IMR-90 (cell line): ENCODE measurements around the gene SRPK2. TPM values are rescaled to one million over a fixed set of nuclear protein-coding genes. Genes with fewer than 3 reads are reported as not detected.

Experiments
- ATAC-seq: fragments of 200-7000 bp; cut with Tn5 transposase; 2 replicates; pipeline ENCODE4 v1.9.1; 2020; ENCODE audit warnings: low read depth, mild to moderate bottlenecking, moderate library complexity
- BruUV-seq: library from RNA; stranded (reverse); fragments of 400-500 nt; replicated peaks from 2 replicates; lab custom pipeline; 2021; lab: Mats Ljungman, UMichigan
- CTCF ChIA-PET: fragments of 300-600 bp; formaldehyde crosslinking; extraction: SDS; loops from one replicate; lab custom pipeline; 2021; ENCODE audit warnings: antibody characterized with exemption; lab: Yijun Ruan, JAX
- POLR2A ChIA-PET: fragments of 300-600 bp; sonication (Branson Sonifier 250); formaldehyde crosslinking; loops from one replicate; lab custom pipeline; 2022; ENCODE audit warnings: antibody characterized with exemption; ENCODE audit not compliant: unreplicated experiment; lab: Charles Lee
- DNase-seq: peaks from one replicate; pipeline ENCODE4 v3.0.0; 2013
- H2AFZ ChIP-seq: replicated peaks from 2 replicates; pipeline ENCODE3; 2013; ENCODE audit warnings: low read length, mild to moderate bottlenecking; ENCODE audit not compliant: poor library complexity
- H2AK5ac ChIP-seq: 2 replicates; pipeline ENCODE4 v1.6.1; 2013; ENCODE audit warnings: low read depth, low read length, inconsistent platforms
- H2AK9ac ChIP-seq: replicated peaks from 2 replicates; pipeline ENCODE3; 2013; ENCODE audit warnings: mild to moderate bottlenecking, low read depth, low read length, moderate library complexity; ENCODE audit not compliant: poor library complexity
- H2BK120ac ChIP-seq: 2 replicates; pipeline ENCODE4 v1.6.1; 2013; ENCODE audit warnings: low read depth, low read length, inconsistent platforms
- H2BK15ac ChIP-seq: 3 replicates; pipeline ENCODE4 v1.6.1; 2013; ENCODE audit warnings: low read depth, low read length, inconsistent platforms
- H2BK20ac ChIP-seq: 2 replicates; pipeline ENCODE4 v1.6.1; 2013; ENCODE audit warnings: low read depth, mild to moderate bottlenecking, inconsistent platforms, low read length, moderate library complexity
- H2BK5ac ChIP-seq: 2 replicates; pipeline ENCODE4 v1.6.1; 2013; ENCODE audit warnings: mild to moderate bottlenecking, low read depth, low read length, inconsistent platforms; ENCODE audit not compliant: poor library complexity, severe bottlenecking
- H3K14ac ChIP-seq: replicated peaks from 2 replicates; pipeline ENCODE4 v1.6.1; 2013; ENCODE audit warnings: low read depth, low read length, inconsistent platforms
- H3K18ac ChIP-seq: 2 replicates; pipeline ENCODE4 v1.6.1; 2013; ENCODE audit warnings: low read depth, low read length, control low read depth
- H3K23ac ChIP-seq: 2 replicates; pipeline ENCODE4 v1.6.1; 2013; ENCODE audit warnings: low read depth, low read length, inconsistent platforms
- H3K27ac ChIP-seq: 2 replicates; pipeline ENCODE4 v1.5.1; 2013; ENCODE audit warnings: mild to moderate bottlenecking, control low read depth, low read length; ENCODE audit not compliant: insufficient read depth
- H3K27me3 ChIP-seq: 2 replicates; pipeline ENCODE4 v1.6.1; 2013; ENCODE audit warnings: low read length; ENCODE audit not compliant: control insufficient read depth, insufficient read depth
- H3K36me3 ChIP-seq: 2 replicates; pipeline ENCODE4 v1.6.1; 2013; ENCODE audit warnings: low read length, mixed read lengths; ENCODE audit not compliant: control insufficient read depth, insufficient read depth
- H3K4ac ChIP-seq: 2 replicates; pipeline ENCODE4 v1.6.1; 2013; ENCODE audit warnings: low read depth, low read length, inconsistent platforms
- H3K4me1 ChIP-seq: 2 replicates; pipeline ENCODE4 v1.6.1; 2013; ENCODE audit warnings: low read length, mixed read lengths; ENCODE audit not compliant: control insufficient read depth, insufficient read depth
- H3K4me2 ChIP-seq: 2 replicates; pipeline ENCODE4 v1.6.1; 2013; ENCODE audit warnings: low read depth, mild to moderate bottlenecking, control low read depth, low read length, moderate library complexity
- H3K4me3 ChIP-seq: 2 replicates; pipeline ENCODE4 v1.5.1; 2013; ENCODE audit warnings: low read depth, mild to moderate bottlenecking, control low read depth, low read length, moderate library complexity; ENCODE audit not compliant: insufficient read depth
- H3K56ac ChIP-seq: 2 replicates; pipeline ENCODE4 v1.6.1; 2013; ENCODE audit warnings: low read length, inconsistent platforms; ENCODE audit not compliant: insufficient read depth; ENCODE audit errors: extremely low read depth
- H3K79me1 ChIP-seq, 2 experiments: 2 replicates each; pipeline ENCODE4 v1.6.1; 2013; ENCODE audit warnings: low read length in 2 of 2, inconsistent platforms in 1 of 2, low read depth in 1 of 2
- H3K9ac ChIP-seq: 2 replicates; pipeline ENCODE4 v1.6.1; 2013; ENCODE audit warnings: low read depth, low read length, control low read depth
- H3K9me1 ChIP-seq: 2 replicates; pipeline ENCODE4 v1.6.1; 2013; ENCODE audit warnings: low read length, inconsistent platforms; ENCODE audit not compliant: insufficient read depth
- H3K9me3 ChIP-seq: 2 replicates; pipeline ENCODE4 v1.6.1; 2013; ENCODE audit warnings: low read length; ENCODE audit not compliant: control insufficient read depth, insufficient read depth
- H4K20me1 ChIP-seq: 2 replicates; pipeline ENCODE4 v1.6.1; 2013; ENCODE audit warnings: low read length, inconsistent platforms; ENCODE audit not compliant: insufficient read depth
- H4K5ac ChIP-seq: 2 replicates; pipeline ENCODE4 v1.6.1; 2013; ENCODE audit warnings: mild to moderate bottlenecking, low read depth, low read length, control low read depth
- H4K8ac ChIP-seq, 2 experiments: 2 replicates each; pipeline ENCODE4 v1.6.1; 2013; ENCODE audit warnings: low read depth in 2 of 2, low read length in 2 of 2, control low read depth in 1 of 2, inconsistent platforms in 1 of 2
- H4K91ac ChIP-seq: 2 replicates; pipeline ENCODE4 v1.6.1; 2013; ENCODE audit warnings: low read depth, low read length, inconsistent platforms; ENCODE audit not compliant: insufficient read depth
- BHLHE40 ChIP-seq: fragments of 150-350 bp; IDR thresholded peaks from 2 replicates; pipeline ENCODE4 v1.6.1; 2016; ENCODE audit warnings: mild to moderate bottlenecking, low read depth, low read length
- CEBPB ChIP-seq: IDR thresholded peaks from 2 replicates; pipeline ENCODE4 v1.6.1; 2012; ENCODE audit warnings: low read depth, low read length, improper control_type of control experiment
- CHD1 ChIP-seq: IDR thresholded peaks from 2 replicates; pipeline ENCODE4 v1.6.1; 2012; ENCODE audit warnings: low read depth, low read length, improper control_type of control experiment
- FOS ChIP-seq: fragments of 150-350 bp; IDR thresholded peaks from 2 replicates; pipeline ENCODE4 v1.6.1; 2016; ENCODE audit warnings: low read depth, low read length
- MAFK ChIP-seq: IDR thresholded peaks from 2 replicates; pipeline ENCODE4 v1.6.1; 2012; ENCODE audit warnings: low read depth, low read length, improper control_type of control experiment
- MAZ ChIP-seq: IDR thresholded peaks from 2 replicates; pipeline ENCODE4 v1.6.1; 2012; ENCODE audit warnings: low read depth, mild to moderate bottlenecking, low read length, improper control_type of control experiment, moderate library complexity, borderline replicate concordance
- MXI1 ChIP-seq: IDR thresholded peaks from 2 replicates; pipeline ENCODE4 v1.6.1; 2012; ENCODE audit warnings: low read depth, mild to moderate bottlenecking, low read length, moderate library complexity, borderline replicate concordance
- NFE2L2 ChIP-seq: fragments of 150-350 bp; IDR thresholded peaks from 2 replicates; pipeline ENCODE4 v1.6.1; 2016; ENCODE audit warnings: low read depth, mild to moderate bottlenecking, low read length
- POLR2A ChIP-seq: IDR thresholded peaks from 2 replicates; pipeline ENCODE4 v1.6.1; 2012; ENCODE audit warnings: mild to moderate bottlenecking, low read depth, low read length
- RAD21 ChIP-seq: IDR thresholded peaks from 2 replicates; pipeline ENCODE4 v1.6.1; 2012; ENCODE audit warnings: low read length, improper control_type of control experiment
- RCOR1 ChIP-seq: IDR thresholded peaks from 2 replicates; pipeline ENCODE4 v1.6.1; 2012; ENCODE audit warnings: mild to moderate bottlenecking, low read length, improper control_type of control experiment; ENCODE audit not compliant: insufficient replicate concordance
- RFX5 ChIP-seq: IDR thresholded peaks from 2 replicates; pipeline ENCODE4 v1.8.0; 2012; ENCODE audit warnings: low read depth, mild to moderate bottlenecking, low read length, moderate library complexity
- SMC3 ChIP-seq: fragments of 150-350 bp; IDR thresholded peaks from 2 replicates; pipeline ENCODE4 v1.6.1; 2016; ENCODE audit warnings: low read depth, mild to moderate bottlenecking, antibody characterized with exemption, low read length, moderate library complexity
- WGBS, 2 experiments: methylation state at CpG; one replicate each; pipeline versions ENCODE4 v1.1.5 to v1.1.7; 2013; ENCODE audit warnings: missing lambda C conversion rate in 2 of 2; ENCODE audit not compliant: insufficient read length in 1 of 2; ENCODE audit errors: extremely low coverage in 2 of 2; 5-methylcytosine and 5-hydroxymethylcytosine counted together
- dilution Hi-C: fragments of 300-500 bp; cut with HindIII; formaldehyde crosslinking; loops from one replicate; pipeline ENCODE4 v1.14.3; 2018; ENCODE audit warnings: low sequenced_read_pairs; ENCODE audit not compliant: unreplicated experiment
- in situ Hi-C: fragments of 300-500 bp; cut with MboI; formaldehyde crosslinking; loops from 3 replicates; pipeline ENCODE4 v1.14.3; 2019; ENCODE audit warnings: low sequenced_read_pairs, inconsistent platforms, mixed read lengths
- intact Hi-C: fragments of 100-400 bp; cut with micrococcal nuclease; formaldehyde crosslinking; loops from 2 replicates; pipeline ENCODE4 v1.10.0; 2022
- polyA plus RNA-seq, 3 experiments: library from polyadenylated mRNA; depleted of rRNA; stranded (reverse); fragments of >200 nt; gene quantifications; 2 replicates each; pipeline ENCODE4 v1.2.3, GENCODE V29; 2012; ENCODE audit warnings: low replicate concordance in 1 of 3
- total RNA-seq: library from RNA; depleted of rRNA; stranded (reverse); fragments of >200 nt; gene quantifications from 2 replicates; pipeline ENCODE4 v1.2.3, GENCODE V29; 2012
- TF ChIP-seq, protein P1 (sequence below): conservative IDR thresholded peaks from 2 replicates; pipeline ENCODE4 v1.5.1; 2012; ENCODE audit warnings: mild to moderate bottlenecking, low read depth, low read length, improper control_type of control experiment
- TF ChIP-seq, protein P2 (sequence below): fragments of 150-350 bp; IDR thresholded peaks from 2 replicates; pipeline ENCODE4 v1.6.1; 2016; ENCODE audit warnings: low read depth, mild to moderate bottlenecking, low read length, moderate library complexity, borderline replicate concordance
- TF ChIP-seq, protein P3 (sequence below): fragments of 150-350 bp; IDR thresholded peaks from 2 replicates; pipeline ENCODE4 v1.6.1; 2017; ENCODE audit warnings: mild to moderate bottlenecking, antibody characterized with exemption, low read length, low read depth

The SRPK2 gene
- total and polyA plus RNA-seq, 2 of the 4 experiments (the other 2 are of a cell fraction): 13.2 to 33.0 TPM

DNA sequence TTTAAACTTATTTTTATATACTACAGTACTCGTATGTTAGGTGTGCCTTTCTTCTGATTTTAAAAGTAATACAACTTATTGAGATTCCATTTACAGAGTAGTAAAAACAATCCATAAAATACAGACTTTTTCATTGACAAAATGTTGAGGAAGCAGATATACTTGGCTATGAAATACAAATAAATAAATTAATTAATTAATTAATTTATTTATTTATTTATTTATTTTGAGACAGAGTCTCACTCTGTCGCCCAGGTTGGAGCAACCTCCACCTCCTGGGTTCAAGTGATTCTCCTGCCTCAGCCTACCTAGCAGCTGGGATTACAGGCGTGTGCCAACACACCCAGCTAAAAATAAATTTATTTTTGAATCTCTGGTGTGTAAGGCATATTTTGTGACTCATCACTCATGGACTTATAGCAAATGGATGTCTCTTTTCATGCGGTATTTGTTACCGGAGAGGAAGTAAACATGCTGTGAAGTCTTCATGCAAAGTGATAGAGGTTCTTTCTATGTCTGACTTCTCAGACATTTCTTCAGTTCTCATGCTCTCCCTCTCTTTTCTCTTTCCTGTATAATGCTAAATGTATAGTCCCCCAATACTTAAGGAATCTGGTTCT lies 20.2 kb upstream of the SRPK2 start:
- in situ Hi-C loops: no loop called here
- Histone ChIP-seq H2AK5ac (no peak overlapping the region), H2BK20ac (no peak overlapping the region), H4K91ac (no peak overlapping the region), H2AFZ (no peak overlapping the region), H3K79me1 (no peaks in the 10 kb centered on the region), H3K56ac (no peak overlapping the region), H3K4me1 (no peaks in the 10 kb centered on the region), H3K23ac (no peak overlapping the region), H3K27ac (no peak overlapping the region), H2AK9ac (no peak overlapping the region), H4K8ac (no peak overlapping the region), H4K5ac (no peak overlapping the region), H3K4me3 (no peak overlapping the region), H3K27me3 (no peaks in the 10 kb centered on the region), H3K4ac (no peak overlapping the region), H2BK120ac (no peak overlapping the region), H3K36me3 (no peaks in the 10 kb centered on the region), H3K18ac (no peak overlapping the region), H3K9me3 (no peaks in the 10 kb centered on the region), H3K9ac (no peak overlapping the region), H4K20me1 (no peaks in the 10 kb centered on the region), H2BK5ac (no peak overlapping the region), H3K4me2 (no peak overlapping the region), H3K14ac (no peak overlapping the region), H2BK15ac (no peak overlapping the region), H3K9me1 (no peaks in the 10 kb centered on the region)
- ATAC-seq: no peak
- CTCF ChIA-PET: no interaction called here
- intact Hi-C loops: no loop called here
- no TSS peak for BruUV-seq
- peak; percentile 17 for DNase-seq
- POLR2A ChIA-PET: no interaction called here
- TF ChIP-seq CEBPB (no peak), SMC3 (no peak), MAZ (no peak), RAD21 (no peak), CHD1 (no peak), POLR2A (no peak), RFX5 (no peak), BHLHE40 (no peak), MAFK (no peak), MXI1 (no peak), FOS (no peak), RCOR1 (no peak), NFE2L2 (no peak)
- TF ChIP-seq, protein P1, sequence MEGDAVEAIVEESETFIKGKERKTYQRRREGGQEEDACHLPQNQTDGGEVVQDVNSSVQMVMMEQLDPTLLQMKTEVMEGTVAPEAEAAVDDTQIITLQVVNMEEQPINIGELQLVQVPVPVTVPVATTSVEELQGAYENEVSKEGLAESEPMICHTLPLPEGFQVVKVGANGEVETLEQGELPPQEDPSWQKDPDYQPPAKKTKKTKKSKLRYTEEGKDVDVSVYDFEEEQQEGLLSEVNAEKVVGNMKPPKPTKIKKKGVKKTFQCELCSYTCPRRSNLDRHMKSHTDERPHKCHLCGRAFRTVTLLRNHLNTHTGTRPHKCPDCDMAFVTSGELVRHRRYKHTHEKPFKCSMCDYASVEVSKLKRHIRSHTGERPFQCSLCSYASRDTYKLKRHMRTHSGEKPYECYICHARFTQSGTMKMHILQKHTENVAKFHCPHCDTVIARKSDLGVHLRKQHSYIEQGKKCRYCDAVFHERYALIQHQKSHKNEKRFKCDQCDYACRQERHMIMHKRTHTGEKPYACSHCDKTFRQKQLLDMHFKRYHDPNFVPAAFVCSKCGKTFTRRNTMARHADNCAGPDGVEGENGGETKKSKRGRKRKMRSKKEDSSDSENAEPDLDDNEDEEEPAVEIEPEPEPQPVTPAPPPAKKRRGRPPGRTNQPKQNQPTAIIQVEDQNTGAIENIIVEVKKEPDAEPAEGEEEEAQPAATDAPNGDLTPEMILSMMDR: no peak
- TF ChIP-seq, protein P2, sequence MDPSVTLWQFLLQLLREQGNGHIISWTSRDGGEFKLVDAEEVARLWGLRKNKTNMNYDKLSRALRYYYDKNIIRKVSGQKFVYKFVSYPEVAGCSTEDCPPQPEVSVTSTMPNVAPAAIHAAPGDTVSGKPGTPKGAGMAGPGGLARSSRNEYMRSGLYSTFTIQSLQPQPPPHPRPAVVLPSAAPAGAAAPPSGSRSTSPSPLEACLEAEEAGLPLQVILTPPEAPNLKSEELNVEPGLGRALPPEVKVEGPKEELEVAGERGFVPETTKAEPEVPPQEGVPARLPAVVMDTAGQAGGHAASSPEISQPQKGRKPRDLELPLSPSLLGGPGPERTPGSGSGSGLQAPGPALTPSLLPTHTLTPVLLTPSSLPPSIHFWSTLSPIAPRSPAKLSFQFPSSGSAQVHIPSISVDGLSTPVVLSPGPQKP: no peak
- TF ChIP-seq, protein P3, sequence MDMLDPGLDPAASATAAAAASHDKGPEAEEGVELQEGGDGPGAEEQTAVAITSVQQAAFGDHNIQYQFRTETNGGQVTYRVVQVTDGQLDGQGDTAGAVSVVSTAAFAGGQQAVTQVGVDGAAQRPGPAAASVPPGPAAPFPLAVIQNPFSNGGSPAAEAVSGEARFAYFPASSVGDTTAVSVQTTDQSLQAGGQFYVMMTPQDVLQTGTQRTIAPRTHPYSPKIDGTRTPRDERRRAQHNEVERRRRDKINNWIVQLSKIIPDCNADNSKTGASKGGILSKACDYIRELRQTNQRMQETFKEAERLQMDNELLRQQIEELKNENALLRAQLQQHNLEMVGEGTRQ: no peak
- dilution Hi-C loops: no loop called here
- no CpG with 5 or more reads among the region's 5 CpGs for WGBS, 2 experiments
